Stimulated activated CD4-positive, alpha-beta T cell treated with anti-CD3 and anti-CD28 coated beads, Interleukin-15, amount 100 ng/mL, for 1 hour (primary cell): ENCODE measurements around the gene OR14K1.
"Not testable (repeated sequence)": the region's sequence is repeated elsewhere in the genome, so short reads cannot be mapped to it uniquely, and the experiment has no call there.

Experiments
- DNase-seq, 2 donors: peaks; one replicate each; pipeline ENCODE4 v3.0.0-alpha.2; 2020; ENCODE audit warnings: low read depth in 1 of 2, low spot score in 1 of 2

The OR14K1 gene, protein sequence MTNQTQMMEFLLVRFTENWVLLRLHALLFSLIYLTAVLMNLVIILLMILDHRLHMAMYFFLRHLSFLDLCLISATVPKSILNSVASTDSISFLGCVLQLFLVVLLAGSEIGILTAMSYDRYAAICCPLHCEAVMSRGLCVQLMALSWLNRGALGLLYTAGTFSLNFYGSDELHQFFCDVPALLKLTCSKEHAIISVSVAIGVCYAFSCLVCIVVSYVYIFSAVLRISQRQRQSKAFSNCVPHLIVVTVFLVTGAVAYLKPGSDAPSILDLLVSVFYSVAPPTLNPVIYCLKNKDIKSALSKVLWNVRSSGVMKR

DNA sequence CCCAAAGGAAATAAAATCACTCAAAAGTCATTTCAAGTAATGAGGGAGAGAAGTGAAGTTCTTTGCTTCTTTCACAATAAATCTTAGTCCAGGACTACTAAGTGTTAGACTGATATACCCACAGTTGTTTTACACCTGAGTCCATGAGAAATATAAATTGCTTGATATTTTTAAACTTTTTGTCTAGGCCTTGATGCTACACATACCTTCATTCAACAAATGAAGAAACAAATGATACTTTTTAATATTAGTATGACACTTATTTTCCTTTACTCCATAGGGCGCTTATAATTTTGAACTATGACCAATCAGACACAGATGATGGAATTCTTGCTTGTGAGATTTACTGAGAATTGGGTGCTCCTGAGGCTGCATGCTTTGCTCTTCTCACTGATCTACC is at the start of gene OR14K1:
Gene OR14K1, plus strand, starts transcription at position 301 of the 400 bp plus-strand sequence. Its CDS starts 0 bp downstream, at position 301.
- DNase-seq: no peak

DNA sequence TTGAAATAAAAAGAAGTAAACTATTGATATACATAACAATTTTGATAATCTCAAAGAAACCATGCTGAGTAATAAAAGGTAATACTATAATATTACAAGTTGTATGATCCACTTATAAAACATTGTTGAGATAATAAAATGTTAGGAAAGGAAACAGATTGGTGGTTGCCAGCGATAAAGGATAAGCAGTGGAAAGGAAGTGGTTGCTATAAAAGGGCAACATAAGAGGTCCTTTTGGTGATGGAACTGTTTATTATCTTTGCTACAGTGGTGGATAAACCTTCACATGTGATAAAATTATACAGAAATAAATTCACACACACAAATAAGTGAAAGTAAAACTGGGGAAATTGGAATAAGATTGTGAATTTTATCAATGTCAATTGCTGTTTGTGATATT is 37.1 kb upstream of the OR14K1 start:
- DNase-seq: no peak

DNA sequence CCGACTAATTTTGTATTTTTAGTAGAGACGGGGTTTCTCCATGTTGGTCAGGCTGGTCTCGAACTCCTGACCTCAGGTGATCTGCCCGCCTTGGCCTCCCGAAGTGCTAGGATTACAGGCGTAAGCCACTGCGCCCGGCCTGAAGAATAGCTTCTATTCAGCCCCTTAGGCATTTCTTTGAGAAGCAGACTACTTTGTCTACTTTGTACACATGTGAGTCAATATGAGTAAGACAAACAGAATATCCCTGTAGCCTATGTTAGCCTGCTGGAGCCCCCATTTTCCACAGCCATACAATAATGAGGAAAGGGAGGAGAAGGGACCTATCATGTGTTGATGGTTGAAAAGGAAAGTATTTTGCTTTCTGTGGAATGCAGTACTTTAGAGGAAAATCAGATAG is 27.7 kb upstream of the OR14K1 start:
- not testable (repeated sequence) for DNase-seq

DNA sequence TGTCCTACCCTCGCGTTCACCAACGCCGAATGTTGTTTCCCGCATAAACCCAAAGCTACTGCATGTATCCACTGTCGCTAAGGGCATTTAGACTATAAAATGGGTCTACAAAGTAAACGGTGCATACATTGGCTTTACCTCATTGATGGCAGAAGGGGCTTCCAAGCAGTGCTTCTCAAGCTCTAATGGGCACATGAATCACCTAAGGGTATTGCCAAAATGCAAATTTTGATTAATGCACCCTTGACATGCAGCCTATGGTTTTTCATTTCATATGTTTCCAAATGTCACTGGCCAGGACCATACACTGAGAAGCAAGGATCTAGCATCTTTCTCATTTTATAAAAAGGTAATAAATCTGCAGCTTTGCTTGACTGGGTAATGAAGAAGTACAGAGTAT is 24.7 kb upstream of the OR14K1 start:
- no peak for DNase-seq

DNA sequence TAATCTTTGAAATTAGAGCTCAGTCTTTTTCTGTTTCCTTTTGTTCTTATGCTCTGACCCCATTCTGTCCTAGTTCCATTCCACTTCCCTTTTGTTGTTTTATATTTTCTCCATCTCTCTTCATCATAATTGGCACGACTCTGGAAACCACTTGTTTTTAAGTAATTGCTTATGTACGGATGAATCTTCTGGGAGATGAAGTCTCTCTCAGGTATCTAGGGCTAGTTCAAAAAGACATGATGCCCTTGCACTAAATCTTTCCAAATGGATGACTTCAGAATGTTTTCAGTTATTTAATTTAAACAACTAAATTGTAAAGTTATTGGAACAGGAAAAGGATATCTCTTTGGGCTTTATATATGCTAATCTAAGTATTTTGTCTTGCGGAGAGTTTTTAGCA is 21.9 kb upstream of the OR14K1 start, which contains the start of gene OR6F1:
Gene OR6F1, minus strand, starts transcription at position 101 of the 400 bp plus-strand sequence. CDS start 3,891 bp downstream, outside the sequence.
- DNase-seq: no peak

DNA sequence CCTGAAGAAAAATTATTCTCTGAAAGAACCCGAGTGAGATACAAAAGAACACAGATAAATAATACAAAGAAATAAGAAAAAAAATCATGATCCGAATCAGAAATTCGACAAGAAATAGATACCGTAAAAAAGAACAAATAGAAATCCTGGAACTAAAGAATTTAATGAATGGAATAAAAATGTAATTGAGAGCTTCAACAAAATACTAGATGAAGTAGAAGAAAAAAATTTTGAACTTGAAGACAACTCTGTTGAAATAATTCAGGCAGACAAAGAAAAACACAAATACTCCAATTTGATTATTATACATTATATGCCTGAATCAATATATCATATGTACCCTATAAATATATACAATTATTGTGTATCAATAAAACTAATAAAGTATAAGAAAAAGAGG is 17.2 kb upstream of the OR14K1 start:
- no peak for DNase-seq

DNA sequence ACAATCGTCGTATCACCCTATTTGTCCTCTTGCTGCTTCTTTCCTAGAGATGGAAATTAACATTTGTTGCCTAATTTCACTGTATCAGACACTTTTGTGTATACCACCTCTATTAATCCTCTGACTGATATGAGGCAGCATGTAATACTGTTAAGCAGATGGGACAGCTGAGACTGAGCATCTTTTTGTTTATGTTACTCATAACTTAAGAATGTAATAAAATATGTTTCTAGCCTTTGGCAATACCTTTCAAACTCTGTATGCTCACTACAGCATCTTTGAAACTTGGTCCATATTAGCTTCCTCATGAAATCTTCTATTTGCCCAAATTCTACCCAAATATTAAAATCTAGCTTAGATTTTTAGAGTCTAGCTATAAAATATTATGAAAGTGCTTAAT is 2.3 kb downstream of the OR14K1 start:
- no peak for DNase-seq

DNA sequence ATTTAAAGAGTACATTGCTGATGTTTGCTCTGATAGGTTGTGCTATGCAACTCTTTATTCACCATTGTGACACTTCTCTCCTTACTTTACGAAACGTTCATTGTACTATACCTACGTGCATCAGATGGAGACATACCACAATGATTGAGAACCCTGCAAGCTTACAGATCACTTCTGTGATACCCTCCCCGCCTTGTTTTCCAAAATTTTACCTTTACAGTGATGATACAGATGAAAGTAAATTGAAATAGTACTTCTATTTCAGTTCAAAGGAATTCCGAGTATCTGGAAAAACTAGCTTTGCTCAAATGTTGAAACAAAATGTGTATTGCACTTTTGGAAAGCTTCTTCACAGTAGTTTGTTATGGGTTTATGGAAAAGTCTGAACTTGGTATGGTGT is 3.3 kb downstream of the OR14K1 start:
- DNase-seq: no peak

DNA sequence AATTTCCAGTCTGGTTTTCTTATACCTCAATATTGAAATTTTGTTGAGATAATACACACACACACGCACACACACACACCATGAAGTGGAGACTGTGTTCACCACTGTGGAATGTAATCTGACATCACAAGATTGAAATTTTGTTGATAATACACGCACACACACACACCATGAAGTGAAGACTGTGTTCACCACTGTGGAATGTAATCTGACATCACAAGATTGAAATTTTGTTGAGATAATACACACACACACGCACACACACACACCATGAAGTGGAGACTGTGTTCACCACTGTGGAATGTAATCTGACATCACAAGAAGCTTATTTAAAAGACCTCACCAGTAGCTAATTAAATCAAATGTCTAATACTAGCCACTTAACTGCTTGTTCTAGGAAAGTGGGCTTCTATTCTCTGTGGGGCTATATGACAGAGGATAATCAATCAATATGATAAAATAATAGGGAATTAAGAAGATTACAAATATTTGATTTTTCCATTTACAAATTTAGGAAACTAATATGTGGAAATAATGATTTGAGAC is 3.9 kb downstream of the OR14K1 start:
- not testable (repeated sequence) for DNase-seq

DNA sequence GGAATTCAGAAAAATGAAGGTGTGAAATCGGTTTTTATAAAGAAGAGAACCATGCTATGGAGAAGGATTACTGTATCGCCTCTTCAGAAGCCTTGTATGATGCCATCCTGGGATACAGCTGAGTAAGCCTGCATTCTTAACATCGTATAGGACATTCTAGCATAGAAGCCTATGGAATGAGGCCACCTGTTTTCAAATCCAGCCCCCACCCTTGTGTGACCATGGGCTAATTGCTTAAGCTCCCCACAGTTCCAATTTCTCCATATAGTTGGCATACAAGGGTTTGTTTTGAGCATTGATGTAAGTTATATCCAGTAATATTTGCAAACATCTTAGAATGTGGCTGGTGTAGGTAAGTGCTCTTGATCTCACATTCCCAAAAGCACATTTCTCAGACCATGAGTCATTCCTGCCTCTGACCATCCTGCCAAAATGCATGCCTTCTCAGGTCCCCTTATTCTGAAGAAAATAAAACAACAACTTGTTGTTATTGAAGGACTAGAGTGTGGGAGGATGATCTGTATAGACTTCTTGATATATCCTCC is 8.0 kb downstream of the OR14K1 start:
- DNase-seq: no peak

DNA sequence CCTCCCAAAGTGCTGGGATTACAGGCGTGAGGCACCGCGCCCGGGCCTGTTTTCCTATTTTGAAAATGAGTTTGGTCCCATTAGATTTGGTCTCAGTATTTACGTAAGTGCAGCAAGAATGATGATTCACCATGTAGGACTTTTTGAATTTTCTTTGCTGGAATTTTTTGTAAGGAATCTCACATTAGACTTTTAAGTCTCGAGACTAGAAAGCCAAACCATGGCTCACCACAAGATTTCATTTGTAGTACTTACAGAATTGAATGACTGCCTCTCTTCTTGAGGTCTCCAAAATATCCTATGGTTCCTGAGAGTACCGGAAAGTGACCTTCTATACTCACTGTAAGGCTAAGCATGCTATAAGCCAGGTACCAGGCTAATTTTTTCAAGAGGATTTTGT is 9.2 kb downstream of the OR14K1 start:
- DNase-seq: no peak

DNA sequence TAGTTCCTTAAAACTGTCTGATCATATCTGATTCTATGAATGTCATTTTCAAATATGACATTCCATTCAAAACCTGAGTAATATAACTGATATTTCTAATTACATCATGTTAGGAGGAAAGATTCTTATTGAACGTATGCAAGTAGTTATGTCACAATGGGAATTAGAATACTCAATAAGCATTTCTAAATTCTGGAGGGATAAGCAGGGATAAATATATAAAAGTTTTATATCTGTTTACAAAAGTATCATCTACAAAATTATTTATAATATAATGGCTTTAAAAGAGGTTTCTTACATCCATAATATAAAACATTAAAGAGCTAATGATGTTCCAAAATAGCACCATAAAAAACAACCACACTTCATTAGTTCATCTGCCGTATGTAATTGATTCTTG is 9.6 kb downstream of the OR14K1 start, which contains the start of gene OR14A2:
Gene OR14A2, minus strand, starts transcription at position 101 of the 400 bp plus-strand sequence.
- no peak for DNase-seq

DNA sequence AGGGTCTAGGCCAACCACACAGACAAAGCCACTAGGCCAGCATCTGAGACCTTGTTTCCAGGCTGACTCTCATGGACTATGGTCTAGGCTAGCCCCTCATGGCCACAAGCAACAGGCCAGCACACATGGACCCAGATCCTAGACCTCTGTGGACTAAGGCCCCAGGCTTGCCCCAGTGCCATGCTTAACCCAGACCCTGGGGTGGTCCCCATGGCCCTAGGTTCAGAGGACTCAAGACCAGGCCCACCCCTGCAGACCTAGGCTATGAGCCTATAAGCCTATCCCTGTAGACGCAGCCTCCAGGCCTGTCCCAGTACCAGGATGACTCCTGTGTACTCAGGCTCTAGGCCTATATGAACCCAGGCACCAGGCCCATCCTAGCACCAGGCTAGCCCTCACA is 11.5 kb downstream of the OR14K1 start:
- DNase-seq: no peak

DNA sequence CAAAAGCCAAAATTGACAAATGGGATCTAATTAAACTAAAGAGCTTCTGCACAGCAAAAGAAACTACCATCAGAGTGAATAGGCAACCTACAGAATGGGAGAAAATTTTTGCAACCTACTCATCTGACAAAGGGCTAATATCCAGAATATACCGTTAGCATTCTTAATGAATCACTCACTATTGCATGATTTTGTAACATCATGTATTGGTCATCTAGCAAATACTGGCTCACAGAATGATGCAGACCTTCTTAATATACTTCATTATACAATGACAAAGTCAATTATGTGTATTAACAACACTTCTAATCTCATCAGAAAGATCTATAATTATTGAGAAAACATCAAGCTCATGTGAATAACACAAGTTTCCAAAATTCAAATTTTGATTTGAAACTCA is 15.9 kb downstream of the OR14K1 start:
- DNase-seq: not testable (repeated sequence)

DNA sequence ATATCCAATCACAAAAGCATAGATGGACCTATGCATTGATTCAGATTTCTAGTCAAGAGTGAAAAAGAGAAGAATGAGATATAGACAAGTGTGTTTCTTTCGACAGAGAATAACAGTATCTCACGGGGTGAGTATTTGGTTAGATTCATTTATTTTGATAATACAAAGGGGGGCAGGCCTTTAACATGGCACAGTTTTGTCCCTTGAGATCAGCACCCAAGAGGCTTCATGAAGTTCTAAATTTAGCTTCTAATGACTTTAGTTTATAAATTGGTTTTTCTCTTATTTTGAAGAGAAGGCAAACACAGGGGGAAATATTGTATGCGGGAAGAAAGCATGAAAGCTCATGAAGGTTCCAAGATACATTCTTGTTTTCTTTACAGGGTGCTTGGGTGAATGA is 22.0 kb downstream of the OR14K1 start, which contains the start of gene OR1C1:
Gene OR1C1, minus strand, starts transcription at position 101 of the 400 bp plus-strand sequence. CDS start 2,150 bp downstream, outside the sequence.
- DNase-seq: no peak

DNA sequence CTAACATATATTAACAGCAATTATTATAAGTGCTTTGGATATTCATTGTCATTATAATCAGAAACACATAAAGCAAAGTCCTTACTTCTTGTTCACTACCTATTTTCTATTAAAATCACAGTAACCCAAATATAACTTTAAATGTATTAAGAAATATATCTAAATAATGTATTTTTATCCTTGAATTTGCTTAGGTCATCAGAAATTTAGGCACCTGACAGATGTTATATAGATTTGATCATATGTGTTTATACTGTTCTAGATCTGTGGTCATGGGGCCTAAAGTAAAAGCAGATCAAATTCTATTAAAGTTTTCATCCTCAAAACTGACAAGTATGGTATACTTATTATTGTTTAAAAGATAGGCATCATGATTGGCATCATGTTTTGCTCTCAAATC is 31.2 kb downstream of the OR14K1 start:
- no peak for DNase-seq
